ENCODE data around the gene PPM1N. TPM values are rescaled to one million over a fixed set of nuclear protein-coding genes. Genes with fewer than 3 reads are reported as not detected.

The PPM1N gene
- total and polyA plus RNA-seq, 3 donors from 2014 or later: 1.9 to 3.4 (median 2.3) TPM

DNA sequence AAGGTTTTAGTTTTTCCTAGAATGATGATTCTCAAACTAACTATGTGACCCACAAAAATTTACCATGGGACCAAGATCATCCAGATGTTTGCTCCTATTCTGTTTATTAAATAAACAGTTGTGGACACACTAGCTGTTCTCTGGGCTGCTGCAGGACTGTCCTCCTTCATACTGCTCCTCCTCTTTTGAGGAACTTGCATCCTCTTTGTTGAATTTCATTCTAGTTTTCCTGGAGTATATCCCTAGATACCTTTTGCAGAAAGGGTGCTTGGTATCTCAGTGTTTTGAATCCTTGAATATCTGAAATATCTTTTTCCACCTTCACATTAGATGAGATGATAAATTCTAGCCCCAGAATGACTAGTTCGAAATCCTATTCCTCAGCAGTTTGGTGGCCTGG lies 33.1 kb downstream of the PPM1N start:
- intact Hi-C loops (cut with DNase I; ENCODE audit: low total_unique reads): no loop called here
- Histone ChIP-seq H3K27me3 (no peaks in the 10 kb centered on the region), H3K9me3 (no peaks in the 10 kb centered on the region), H3K36me3 (ENCODE audit: low read depth, missing control alignments) (no peaks in the 10 kb centered on the region), H3K4me1 (peaks cover 9% of the 10 kb centered on the region), H3K4me3 (no peak overlapping the region), H3K27ac (no peak overlapping the region)
- TF ChIP-seq, protein P1, sequence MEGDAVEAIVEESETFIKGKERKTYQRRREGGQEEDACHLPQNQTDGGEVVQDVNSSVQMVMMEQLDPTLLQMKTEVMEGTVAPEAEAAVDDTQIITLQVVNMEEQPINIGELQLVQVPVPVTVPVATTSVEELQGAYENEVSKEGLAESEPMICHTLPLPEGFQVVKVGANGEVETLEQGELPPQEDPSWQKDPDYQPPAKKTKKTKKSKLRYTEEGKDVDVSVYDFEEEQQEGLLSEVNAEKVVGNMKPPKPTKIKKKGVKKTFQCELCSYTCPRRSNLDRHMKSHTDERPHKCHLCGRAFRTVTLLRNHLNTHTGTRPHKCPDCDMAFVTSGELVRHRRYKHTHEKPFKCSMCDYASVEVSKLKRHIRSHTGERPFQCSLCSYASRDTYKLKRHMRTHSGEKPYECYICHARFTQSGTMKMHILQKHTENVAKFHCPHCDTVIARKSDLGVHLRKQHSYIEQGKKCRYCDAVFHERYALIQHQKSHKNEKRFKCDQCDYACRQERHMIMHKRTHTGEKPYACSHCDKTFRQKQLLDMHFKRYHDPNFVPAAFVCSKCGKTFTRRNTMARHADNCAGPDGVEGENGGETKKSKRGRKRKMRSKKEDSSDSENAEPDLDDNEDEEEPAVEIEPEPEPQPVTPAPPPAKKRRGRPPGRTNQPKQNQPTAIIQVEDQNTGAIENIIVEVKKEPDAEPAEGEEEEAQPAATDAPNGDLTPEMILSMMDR (IDR thresholded peaks at IDR 0.05): no peak
- no peak for TF ChIP-seq POLR2A (IDR thresholded peaks at IDR 0.05)
- 88 to 100% methylated on average over 1 of the region's 1 CpG for WGBS, 2 donors
- DNase-seq: no peak

DNA sequence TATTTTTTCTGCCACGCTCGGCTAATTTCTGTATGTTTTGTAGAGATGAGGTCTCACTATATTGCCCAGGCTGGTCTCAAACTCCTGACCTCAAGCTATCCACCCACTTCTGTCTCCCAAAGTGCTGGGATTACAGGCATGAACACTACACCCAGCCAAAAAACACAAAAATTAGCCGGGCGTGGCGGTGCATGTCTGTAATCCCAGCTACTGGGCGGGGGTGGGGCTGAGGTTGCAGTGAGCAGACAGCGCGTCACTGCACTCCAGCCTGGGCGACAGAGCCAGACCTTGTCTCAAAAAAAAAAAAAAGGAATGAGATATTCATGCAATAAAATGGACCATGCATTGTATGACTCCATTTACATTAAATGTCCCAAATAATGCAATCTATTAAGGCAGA lies 41.2 kb downstream of the PPM1N start:
- no peak overlapping the region for H3K4me3 ChIP-seq
- no peaks in the 10 kb centered on the region for H3K36me3 ChIP-seq (ENCODE audit: low read depth, missing control alignments)
- no peak overlapping the region for H3K27ac ChIP-seq
- 91 to 93% methylated on average over 9 of the region's 9 CpGs for WGBS, 2 donors
- no peaks in the 10 kb centered on the region for H3K4me1 ChIP-seq
- no peak for TF ChIP-seq POLR2A (IDR thresholded peaks at IDR 0.05)
- TF ChIP-seq, protein P1 (IDR thresholded peaks at IDR 0.05): no peak
- no peaks in the 10 kb centered on the region for H3K27me3 ChIP-seq
- H3K9me3 ChIP-seq: no peaks in the 10 kb centered on the region
- intact Hi-C loops (cut with DNase I; ENCODE audit: low total_unique reads): no loop called here
- no peak for DNase-seq

DNA sequence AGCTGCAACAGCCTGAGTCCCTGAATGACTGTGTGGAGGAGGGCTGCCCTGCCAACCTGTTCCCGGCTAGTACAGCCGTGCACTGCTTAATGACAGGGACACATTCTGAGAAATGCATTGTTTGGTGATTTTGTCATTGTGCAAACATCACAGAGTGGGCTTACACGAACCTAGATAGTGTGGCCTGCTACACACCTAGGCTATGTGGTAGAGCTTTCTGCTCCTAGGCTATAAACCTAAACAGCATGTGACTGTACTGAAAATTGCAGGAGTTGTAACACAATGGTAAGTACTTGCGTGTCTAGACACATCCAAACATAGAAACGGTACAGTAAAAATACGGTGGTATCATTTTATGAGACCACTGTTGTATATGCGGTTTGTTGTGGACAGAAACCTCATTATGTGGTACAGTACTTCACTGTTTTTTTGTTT lies 44.0 kb downstream of the PPM1N start:
- H3K27me3 ChIP-seq: no peaks in the 10 kb centered on the region
- DNase-seq: no peak
- no peaks in the 10 kb centered on the region for H3K4me1 ChIP-seq
- H3K36me3 ChIP-seq (ENCODE audit: low read depth, missing control alignments): no peaks in the 10 kb centered on the region
- no peak overlapping the region for H3K4me3 ChIP-seq
- H3K27ac ChIP-seq: no peak overlapping the region
- intact Hi-C loops (cut with DNase I; ENCODE audit: low total_unique reads): no loop called here
- TF ChIP-seq, protein P1 (IDR thresholded peaks at IDR 0.05): no peak
- TF ChIP-seq POLR2A (IDR thresholded peaks at IDR 0.05): no peak
- no peaks in the 10 kb centered on the region for H3K9me3 ChIP-seq
- WGBS, 2 donors: 76 to 88% methylated on average over 7 of the region's 7 CpGs

DNA sequence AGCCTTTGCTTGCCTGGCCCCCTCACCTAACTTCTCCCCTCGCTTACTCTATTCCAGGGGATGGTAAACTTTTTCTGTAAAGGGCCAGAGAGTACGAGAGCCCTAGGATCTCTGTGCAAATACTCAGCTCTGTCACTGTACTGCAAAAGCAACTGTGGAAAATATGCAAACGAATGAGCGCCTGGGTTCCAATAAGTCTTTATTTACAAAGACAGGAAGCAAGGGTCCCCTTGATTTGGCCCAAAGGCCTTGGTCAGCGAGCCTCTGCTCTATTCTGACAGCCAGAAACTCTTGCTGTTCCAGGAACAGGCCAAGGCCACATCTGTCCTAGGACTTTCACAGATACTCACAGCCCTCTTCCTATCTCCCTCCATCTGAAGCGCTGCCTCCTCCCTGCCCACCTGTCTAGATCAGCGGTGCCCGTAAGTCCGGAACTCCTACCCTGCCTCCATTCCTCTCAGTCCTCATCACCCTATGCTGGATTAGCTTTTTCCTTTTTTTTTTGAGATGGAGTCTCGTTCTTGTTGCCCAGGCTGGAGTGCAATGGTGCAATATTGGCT lies 49.0 kb downstream of the PPM1N start:
- TF ChIP-seq, protein P1 (IDR thresholded peaks at IDR 0.05): no peak
- TF ChIP-seq POLR2A (IDR thresholded peaks at IDR 0.05): no peak
- intact Hi-C loops (cut with DNase I; ENCODE audit: low total_unique reads): no loop called here
- DNase-seq: no peak
- 73 to 75% methylated on average over 9 to 10 of the region's 10 CpGs for WGBS, 2 donors
- no peaks in the 10 kb centered on the region for H3K36me3 ChIP-seq (ENCODE audit: low read depth, missing control alignments)
- H3K27me3 ChIP-seq: no peaks in the 10 kb centered on the region
- H3K9me3 ChIP-seq: no peaks in the 10 kb centered on the region
- no peak overlapping the region for H3K27ac ChIP-seq
- no peak overlapping the region for H3K4me3 ChIP-seq
- no peaks in the 10 kb centered on the region for H3K4me1 ChIP-seq

DNA sequence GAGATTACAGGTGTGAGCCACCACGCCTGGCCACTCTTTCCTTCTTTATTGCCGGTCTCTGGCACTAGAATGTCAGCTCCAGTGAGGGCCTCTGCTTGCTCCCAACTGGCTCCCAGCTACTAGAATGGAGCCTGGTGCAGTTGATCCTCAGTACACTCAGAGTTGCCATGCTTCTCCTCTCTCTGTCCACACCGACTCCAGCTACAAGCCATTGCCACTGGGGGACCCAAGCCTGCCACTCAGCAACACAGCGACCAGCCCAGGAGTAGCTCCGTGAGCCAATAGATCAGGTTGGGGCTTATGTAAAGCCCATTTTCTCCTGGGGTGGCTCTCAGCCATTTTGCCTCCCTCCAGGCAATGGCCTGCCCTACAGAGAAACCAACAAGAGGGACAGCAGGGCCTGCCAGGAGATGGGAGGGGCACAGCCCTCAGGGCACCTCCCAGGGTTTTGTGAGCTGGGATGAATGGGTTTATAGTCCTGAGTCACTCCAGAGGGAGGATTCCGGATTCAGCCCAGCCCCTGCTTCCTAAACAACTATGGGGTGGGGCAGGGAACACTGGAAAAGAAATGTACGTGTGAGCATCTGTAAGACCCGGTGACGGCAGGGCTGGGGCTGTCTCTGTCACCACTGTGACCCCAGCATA lies 49.8 kb downstream of the PPM1N start:
- H3K27me3 ChIP-seq: no peaks in the 10 kb centered on the region
- H3K4me3 ChIP-seq: no peak overlapping the region
- H3K27ac ChIP-seq: no peak overlapping the region
- intact Hi-C loops (cut with DNase I; ENCODE audit: low total_unique reads): no loop called here
- 87 to 91% methylated on average over 9 of the region's 9 CpGs for WGBS, 2 donors
- DNase-seq: no peak
- no peaks in the 10 kb centered on the region for H3K4me1 ChIP-seq
- no peaks in the 10 kb centered on the region for H3K36me3 ChIP-seq (ENCODE audit: low read depth, missing control alignments)
- TF ChIP-seq, protein P1 (IDR thresholded peaks at IDR 0.05): no peak
- TF ChIP-seq POLR2A (IDR thresholded peaks at IDR 0.05): no peak
- H3K9me3 ChIP-seq: no peaks in the 10 kb centered on the region

Measured in testis (tissue), 3 donors.